Effector CD8-positive, alpha-beta T cell (primary cell): ENCODE data around the gene DCLRE1A.
A peak's percentile ranks its signal among the peaks of the same experiment; 100 is the strongest.
"Not testable (repeated sequence)": the region's sequence is repeated elsewhere in the genome, so short reads cannot be mapped to it uniquely, and the experiment has no call there.

Experiments used
- DNase-seq: peaks from one replicate; lab custom pipeline; 2025; lab: John Stamatoyannopoulos, UW

The DCLRE1A gene

DNA sequence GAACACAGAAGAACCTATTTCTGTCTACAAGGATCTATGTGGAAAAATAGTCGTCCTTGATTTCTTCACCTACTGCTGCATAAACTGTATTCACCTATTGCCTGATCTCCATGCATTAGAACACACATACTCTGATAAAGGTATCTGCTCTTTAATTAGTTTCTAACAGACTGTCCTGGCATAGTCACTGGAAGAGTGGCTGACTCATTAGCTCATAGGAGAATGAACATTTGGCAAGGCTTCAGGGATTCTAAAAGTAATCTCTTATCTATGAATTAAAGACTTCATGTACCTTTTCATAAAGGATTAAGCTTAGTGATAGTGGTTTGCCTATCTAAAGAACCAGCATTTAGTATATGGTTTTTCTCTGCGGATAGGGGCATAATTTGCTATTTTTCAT is 4.7 kb upstream of the DCLRE1A start:
- no peak for DNase-seq

DNA sequence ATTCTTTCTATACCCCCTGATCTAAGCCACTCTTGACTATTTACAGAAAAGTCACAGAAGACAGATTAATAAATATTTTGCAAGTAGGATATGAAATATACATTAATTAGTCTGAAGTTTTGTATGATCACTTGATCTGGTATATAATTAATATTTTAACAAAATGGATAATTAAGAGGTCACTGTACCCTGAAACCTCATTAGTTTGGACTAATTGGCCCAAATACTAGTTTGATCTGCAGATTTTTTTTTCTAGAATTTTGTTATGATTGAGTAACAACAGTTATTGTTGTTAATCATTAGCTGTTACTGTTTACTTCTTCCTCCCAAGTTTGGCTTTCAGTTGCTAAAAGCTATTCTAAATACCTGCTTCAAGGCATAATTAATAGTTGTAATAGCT is 3.3 kb upstream of the DCLRE1A start:
- DNase-seq = no peak

DNA sequence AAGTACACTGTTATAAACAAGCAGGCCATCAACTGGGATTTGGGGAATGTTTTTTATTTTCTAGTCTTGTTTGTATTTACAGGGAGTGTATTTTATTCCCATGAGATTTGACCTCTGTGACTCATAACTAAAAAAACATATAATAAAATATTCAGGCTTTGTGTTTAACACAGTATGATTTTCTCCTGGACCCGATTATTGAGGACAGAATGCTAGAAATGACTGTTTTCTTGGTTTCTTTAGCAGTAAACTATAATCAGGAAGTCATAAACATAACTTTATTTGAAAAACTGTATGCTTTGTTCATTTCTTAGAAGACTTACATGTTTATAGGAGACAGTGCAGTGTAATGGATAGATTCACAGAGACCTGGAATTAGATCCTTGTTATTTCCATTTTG is 2.7 kb upstream of the DCLRE1A start:
- DNase-seq = no peak

DNA sequence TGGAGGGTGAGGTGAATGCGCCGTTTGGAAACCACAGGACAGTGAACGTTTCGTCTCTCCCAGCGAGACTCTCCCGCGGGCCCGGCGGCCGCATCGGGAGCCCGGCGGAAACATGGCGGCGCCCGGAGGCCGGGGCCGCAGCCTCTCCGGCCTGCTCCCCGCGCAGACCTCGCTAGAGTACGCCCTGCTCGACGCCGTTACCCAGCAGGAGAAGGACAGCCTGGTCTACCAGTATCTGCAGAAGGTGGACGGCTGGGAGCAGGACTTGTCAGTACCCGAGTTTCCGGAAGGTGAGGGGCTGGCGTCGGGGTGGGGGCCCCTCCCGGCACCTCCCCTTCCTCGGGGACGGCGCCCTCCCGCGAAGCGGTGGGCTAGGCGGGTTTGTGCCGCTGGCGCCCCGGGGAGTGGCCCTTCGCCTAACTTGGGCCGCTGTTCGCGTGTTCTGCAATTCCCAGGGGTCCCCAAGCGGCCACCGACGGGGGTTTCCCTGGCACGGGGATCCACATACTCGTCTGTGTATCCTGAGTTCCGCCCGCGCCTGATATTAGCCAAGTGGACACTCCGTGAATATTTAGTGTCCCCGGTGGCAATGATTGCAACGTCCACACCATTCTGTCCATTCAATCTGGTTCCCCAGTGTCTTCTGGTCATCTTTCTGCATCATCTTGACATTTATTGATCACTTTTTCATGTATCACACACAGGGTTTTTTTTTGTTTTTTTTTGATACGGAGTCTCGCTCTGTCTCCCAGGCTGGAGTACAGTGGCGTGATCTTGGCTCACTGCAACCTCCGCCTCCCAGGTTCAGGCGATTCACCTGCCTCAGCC is 1.1 kb upstream of the DCLRE1A start:
- peak; percentile 26 for DNase-seq

DNA sequence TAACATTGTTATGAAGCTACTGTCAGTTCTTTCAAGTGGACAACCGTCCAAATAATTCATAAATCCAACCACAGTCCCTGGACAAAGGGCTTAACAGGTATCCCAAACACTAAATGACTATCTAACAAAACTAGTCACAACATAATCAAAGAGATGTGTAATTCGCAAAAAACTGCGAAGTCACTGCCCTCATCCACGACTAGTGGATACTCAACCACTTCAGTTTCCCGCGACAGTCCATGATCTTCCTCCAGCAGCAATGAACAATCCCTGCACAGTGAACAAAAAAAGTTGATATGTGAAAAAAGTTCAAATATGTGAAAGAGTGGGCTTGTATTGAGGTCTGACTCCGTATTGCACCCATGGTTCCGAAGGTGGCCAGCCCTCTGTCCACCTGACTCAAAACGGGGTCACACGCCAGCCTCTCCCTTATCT is 287 bp downstream of the DCLRE1A start:
- DNase-seq = no peak

DNA sequence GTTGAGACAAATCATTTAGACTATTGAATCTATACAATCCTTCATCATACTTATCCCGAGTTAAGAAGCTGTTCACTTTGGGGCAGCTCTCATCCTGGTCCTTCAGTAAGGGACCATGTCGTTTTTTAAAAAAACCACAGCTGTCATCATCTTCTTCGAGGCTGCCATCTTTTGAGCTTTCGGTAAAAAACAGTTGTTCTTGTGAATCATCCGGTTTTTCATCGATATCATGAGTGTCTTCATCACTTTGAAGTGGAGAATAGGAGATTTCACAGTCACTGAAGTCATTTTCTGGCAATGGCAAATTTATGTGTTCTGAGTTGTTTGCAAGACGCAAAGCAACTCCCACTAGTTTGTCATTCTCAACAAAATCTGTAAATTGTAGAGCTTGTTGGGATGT is 3.9 kb downstream of the DCLRE1A start:
- no peak for DNase-seq

DNA sequence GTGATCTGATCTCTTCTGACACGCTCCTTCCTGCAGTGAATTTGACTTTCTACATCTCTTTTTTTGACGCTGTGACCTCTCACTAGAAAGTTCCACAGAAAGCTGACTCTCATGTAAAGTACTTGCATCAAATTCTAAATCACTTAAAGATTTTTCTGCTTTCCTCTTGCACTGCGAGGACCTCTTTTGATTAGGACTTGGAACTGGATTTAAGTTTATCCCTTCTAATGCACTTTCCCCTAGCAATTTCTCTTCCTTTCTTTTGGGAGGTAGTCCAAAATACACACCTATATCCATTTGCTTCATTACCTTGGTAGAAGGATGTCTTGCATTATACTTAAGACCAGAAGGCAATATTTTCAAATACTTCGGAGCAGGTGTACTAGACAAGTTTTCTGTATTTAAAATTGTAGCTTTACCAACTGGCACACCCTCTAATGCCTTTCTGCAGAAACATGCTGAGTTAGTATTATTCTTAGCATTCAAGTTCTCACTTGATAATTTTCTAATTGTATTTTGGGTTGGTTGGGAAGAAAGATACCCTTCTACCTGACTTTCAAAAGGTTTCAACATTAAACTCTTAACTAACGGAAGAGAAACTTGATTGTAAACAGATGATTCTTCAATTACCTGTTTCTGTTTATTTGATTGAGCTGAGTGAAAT is 4.6 kb downstream of the DCLRE1A start:
- no peak for DNase-seq

DNA sequence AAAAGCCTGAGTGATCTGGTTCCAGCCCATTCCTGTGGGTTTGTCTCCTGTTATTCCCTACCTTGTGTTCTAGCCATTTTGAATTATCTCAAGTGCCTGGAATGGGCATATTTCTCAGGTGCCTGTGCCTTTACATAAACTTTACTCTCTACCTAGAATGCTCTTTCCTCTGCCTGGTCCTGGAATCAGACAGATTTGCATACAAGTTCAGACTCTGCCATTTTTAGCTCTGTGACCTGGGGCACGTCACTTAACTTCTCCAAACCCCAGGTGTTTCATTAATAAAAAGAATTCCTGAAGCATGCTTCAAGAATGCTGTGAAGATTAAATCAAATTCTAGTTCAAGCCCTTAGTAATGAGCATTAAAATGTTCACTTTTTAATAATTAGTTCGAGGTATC is 7.8 kb downstream of the DCLRE1A start:
- no peak for DNase-seq

DNA sequence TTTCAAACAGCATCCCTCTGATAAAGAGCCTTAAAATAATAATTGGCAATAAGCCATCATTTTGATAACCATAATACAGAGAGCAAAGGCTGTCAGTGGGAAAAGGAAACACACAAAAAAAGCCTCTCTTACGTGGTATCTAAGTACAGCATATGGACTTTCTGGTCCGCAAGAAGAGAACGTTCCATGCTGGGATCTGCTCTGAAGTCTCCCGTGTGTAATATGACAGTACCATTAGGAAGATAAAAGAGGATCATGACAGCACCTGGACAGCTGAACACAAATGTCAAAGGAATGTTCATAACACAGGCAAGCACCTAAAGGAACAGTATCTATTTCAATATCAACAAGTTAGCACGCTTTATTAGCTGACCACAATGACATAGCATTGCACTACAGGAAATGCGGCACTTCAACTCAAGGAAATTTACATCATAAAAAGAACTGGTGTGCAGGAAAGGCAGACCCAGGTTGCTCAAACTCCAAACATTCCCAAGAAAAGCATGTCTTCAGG is 9.9 kb downstream of the DCLRE1A start:
- DNase-seq = no peak

DNA sequence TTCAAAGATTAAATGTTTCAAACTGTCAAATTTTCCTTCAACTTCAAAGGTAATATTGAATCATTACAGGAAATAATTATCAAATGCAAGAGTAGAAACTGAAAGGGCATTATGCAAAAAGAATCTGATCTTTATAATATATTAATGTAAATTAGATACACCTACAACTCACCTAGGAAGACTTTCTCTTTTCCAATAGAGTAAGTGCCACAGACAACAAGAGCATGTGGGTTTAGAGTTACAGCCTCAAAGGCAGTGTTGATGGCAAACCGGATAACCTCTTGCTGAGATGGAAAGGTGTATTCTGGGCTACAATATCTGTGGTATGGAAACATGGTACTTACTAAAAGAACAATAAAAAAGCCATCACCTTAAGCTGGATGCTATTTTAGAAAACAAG is 11.7 kb downstream of the DCLRE1A start:
- DNase-seq = no peak

DNA sequence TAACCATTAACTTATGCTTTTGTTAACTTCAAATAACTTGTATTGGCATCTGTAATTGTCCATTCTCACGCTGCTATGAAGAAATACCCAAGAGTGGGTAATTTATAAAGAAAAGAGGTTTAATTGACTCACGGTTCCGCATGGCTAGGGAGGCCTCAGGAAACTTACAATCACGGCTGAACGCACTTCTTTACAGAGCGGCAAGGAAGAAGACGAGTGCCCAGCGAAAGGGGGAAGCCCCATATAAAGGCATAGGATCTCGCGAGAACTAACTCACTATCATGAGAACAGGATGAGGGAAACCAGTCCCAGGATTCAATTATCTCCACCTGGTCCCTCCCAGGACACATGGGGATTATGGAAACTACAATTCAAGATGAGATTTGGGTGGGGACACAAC is 25.3 kb downstream of the DCLRE1A start:
- not testable (repeated sequence) for DNase-seq

DNA sequence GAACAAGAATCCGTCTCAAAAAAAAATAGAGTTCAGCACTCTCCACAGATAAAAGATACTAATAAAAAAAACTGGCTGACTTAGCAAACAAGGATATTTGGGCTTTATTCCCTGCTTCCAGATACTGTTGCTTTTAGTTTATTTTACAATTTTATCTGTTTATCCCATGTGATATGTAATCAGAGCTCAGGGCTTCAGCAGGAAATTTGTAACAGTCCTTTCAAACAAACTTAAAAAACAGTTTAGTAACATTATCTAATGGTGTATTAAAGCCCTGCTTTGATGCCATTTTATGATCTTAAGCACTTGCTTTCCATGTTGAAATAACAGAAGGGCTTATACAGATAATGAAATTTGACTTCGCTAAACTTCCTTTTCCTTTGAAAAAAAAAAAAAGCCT is 28.1 kb downstream of the DCLRE1A start:
- DNase-seq = no peak

DNA sequence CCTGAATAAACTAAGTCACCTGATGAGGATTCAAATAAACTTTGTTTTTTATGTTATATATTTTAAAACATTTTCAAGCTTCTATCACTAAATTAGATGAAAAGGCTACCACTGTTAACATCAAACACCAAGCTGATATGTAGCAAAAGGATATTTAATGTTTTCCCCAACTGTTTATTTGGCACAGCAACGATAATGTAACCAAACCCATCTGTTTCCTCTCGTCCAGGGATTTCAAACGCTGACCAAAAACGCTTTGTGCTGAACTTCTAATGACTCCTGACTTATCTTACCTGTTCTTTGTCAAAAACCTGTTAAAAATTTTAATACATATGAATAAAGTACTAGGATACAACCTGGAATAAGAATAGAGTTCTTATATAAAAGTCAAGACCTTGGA is 30.5 kb downstream of the DCLRE1A start:
- DNase-seq = no peak

DNA sequence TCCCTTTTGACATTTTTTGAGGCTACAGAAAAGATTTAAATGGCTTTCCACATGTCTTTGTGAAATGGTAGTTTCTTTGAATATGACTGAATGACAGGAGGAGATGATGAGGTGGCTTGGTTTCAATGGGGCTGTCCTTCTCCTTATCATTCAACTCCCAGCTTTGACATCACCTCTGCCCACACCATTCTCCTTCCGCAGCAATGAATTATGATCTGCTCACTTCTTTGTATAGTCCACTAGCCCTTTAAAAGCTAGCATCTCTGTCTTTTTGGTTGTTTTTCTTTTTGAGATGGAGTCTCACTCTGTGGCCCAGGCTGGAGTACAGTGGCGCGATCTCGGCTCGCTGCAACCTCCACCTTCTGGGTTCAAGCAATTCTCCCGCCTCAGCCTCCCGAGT is 31.7 kb downstream of the DCLRE1A start:
- no peak for DNase-seq

DNA sequence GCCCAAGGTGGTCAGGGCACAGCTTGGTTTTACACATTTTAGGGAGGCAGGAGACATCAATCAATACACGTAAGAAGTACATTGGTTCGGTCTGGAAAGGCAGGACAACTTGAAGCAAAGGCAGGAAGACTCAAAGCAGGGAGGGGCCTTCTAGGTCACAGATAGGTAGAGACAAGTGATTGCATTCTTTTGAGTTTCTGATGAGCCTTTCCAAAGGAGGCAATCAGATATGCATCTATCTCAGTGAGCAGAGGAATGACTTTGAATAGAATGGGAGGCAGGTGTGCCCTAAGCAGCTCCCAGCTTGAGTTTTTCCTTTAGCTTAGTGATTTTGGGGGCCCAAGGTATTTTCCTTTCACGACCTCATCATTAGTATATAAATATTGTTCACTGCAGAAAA is 32.6 kb downstream of the DCLRE1A start:
- not testable (repeated sequence) for DNase-seq

DNA sequence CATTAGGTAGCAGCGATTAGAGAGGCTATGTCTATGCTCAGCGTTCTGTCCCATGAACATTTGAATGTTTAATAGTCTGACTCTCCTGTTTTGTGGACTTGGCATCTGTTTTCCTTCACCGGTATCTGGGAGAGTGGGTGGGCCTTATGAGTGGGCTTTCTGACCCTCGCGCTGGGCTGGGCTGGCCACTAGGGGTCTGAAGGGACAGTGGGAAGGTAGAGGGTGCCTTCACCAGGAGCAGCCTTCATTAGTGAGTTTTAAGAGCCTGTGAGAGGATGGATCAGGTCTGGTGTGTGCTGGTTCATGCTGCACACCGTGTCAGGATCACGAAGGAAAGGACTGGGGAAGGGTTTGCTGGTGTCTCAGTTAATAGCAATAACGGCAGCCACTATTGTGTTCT is 33.4 kb downstream of the DCLRE1A start:
- no peak for DNase-seq

DNA sequence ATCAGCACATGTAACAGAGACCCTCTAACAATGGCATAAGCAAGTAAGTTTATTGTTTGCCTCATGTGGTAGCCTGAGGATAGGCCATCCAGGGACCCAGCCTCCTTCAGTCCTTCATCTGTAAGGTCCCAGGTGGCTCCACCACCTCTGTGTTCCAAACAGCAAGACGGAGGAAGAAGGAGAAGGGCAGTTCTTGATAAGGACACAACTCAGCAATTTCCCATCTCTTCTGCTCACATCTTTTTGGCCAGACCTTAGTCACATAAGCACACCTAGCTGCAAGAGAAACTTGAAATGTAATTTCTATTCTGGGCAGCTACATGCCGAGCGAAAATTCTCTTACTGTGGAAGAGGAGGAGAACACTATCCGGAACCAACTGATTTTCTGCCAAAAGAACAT is 33.9 kb downstream of the DCLRE1A start:
- DNase-seq = no peak

DNA sequence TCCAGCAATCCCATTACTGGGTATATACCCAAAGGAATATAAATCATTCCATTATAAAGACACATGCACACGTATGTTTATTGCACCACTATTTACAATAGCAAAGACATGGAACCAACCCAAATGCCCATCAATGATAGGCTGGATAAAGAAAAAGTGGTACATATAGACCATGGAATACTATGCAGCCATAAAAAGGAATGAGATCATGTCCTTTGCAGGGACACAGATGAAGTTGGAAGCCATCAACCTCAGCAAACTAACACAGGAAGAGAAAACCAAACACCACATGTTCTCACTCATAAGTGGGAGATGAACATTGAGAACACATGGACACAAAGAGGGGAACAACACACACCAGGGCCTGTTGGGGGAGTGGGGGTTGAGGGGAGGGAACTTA is 39.2 kb downstream of the DCLRE1A start:
- DNase-seq = not testable (repeated sequence)

DNA sequence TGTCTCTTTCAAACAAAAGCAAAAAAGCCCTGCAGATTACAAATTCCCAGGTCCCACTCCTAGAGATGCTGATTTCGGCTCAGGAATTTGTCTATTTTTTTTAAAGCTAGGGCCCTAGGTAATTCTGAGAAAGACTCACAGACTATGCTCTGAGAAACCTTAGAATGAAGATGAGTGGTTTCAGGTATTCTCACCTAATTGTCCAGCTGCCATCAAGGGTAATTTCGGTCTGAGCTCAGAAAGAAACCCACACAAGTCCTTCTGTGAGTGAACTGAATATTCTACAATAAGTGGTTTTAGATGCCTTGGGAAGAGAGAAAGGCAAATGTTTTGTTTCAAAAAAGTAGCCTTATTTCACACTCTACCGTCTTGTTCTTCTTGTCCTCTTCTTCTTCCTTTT is 45.7 kb downstream of the DCLRE1A start:
- no peak for DNase-seq

DNA sequence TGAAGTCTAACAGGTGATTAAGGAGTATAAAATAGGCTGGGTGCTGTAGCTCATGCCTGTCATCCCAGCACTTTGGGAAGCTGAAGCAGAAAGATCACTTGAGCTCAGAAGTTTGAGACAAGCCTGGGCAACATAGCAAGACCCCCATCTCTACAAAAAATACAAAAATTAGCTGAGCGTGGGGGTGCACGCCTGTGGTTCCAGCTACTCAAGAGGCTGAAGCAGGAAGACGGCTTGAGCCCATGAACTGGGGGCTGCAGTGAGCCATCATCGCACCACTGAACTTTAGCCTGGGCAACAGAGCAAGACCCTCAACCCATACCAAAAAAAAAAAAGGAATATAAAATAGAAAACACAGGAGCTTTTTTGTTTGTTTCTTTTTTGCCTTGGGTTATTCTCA is 47.4 kb downstream of the DCLRE1A start:
- DNase-seq = no peak

DNA sequence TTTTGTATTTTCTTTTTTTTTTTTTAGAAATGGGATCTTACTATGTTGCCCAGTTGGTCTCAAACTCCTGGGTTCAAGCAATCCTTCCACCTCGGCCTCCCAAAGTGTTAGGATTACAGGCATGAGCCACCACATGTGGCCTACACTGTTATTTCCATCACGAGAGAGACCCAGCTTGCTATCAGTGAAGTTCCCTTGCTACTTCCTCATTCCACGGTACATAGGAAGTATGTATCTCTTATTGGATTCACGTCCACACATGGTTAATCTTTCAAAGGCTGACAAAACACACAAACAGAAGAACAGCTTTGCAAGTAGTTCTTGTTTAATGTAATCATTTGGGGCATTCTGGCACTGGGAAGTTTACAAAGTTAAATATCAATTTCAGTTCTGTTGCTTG is 50.9 kb downstream of the DCLRE1A start:
- no peak for DNase-seq

DNA sequence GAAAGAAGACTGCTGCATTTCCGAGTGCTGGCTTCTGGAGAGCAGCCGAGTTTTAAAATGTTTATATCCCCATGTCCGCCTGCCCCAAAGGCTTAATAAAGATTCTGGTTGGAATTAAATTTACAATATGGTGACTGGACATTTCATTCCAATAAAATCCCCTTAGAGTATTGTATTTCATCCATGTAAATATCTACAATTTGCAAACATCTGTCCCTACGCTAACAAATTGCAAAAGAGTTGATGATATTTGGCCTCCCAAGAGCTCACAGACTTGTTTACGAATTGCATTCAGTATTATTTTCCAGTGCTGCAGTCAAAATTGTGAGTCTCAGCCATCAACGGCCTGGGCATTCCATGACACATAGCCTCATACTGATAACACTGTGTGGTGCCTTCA is 52.3 kb downstream of the DCLRE1A start:
- DNase-seq = no peak

DNA sequence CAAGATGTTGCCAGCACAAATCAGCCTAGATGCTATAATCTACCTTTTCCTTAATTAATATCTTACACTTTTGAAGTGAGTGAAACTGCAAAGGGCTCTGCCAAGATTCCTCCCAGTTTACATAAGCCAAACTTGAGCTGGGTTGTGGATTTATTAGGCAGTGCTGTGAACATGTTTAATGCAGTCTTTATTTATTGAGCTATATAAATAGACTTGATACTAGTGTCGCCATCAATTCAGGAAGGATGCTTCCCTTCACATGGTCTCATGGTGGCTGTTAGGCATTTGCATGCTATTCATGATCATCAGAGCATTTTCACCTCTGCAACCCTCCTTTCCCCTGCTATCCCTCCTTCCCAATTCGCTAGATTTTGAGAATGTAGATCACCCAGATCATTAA is 62.2 kb downstream of the DCLRE1A start:
- DNase-seq = no peak
